Psoas muscle (tissue), 8 donors: ENCODE results near the gene TELO2. TPM values are rescaled to one million over a fixed set of nuclear protein-coding genes. Genes with fewer than 3 reads are reported as not detected.

Experiments
- ATAC-seq, 4 donors: fragments of 200-7000 bp; cut with Tn5 transposase; one replicate each; pipeline ENCODE4 v1.9.1; 2020; ENCODE audit warnings: moderate library complexity in 3 of 4, mild to moderate bottlenecking in 2 of 4
- DNase-seq, 2 donors: peaks; one replicate each; pipeline ENCODE4 v3.0.0-alpha.2; 2020
- H3K27ac ChIP-seq: fragments of 200-600 bp; one replicate; pipeline ENCODE4 v1.8.0; 2022
- H3K27me3 ChIP-seq, 3 donors: fragments of 200-600 bp in 1 of 3; one replicate each; pipeline versions ENCODE4 v1.6.1 to v1.8.0; 2013 to 2022; ENCODE audit warnings: low read length in 2 of 3, mild to moderate bottlenecking in 2 of 3, moderate library complexity in 1 of 3; ENCODE audit not compliant: insufficient read depth in 3 of 3
- H3K36me3 ChIP-seq, 2 donors: fragments of 200-600 bp in 1 of 2; one replicate each; pipeline versions ENCODE4 v1.6.1 to v1.8.0; 2013 to 2022; ENCODE audit warnings: low read depth in 1 of 2, mild to moderate bottlenecking in 1 of 2, moderate library complexity in 1 of 2; ENCODE audit not compliant: insufficient read depth in 1 of 2
- H3K4me1 ChIP-seq: fragments of 200-600 bp; one replicate; pipeline ENCODE4 v1.8.0; 2022
- H3K4me3 ChIP-seq: fragments of 200-600 bp; one replicate; pipeline ENCODE4 v1.8.0; 2022; ENCODE audit warnings: mild to moderate bottlenecking
- H3K9me3 ChIP-seq: fragments of 200-600 bp; one replicate; pipeline ENCODE4 v1.8.0; 2022
- CTCF ChIP-seq: fragments of 200-600 bp; IDR thresholded peaks from one replicate; pipeline ENCODE4 v1.8.0; 2022; ENCODE audit warnings: antibody characterized with exemption
- WGBS, 3 donors: extraction: QIAGEN DNeasy Blood & Tissue Kit; methylation state at CpG; one replicate each; pipeline versions ENCODE4 v1.1.6 to v1.1.7; 2013; 5-methylcytosine and 5-hydroxymethylcytosine counted together
- intact Hi-C, 2 donors: fragments of 100-400 bp; cut with DNase I; formaldehyde crosslinking; loops; one replicate each; pipeline versions ENCODE4 v1.11.0 to v1.14.2; 2022
- polyA plus RNA-seq, 3 donors: library from polyadenylated mRNA; stranded (reverse); fragments of 200-250 nt; gene quantifications; one replicate each; pipeline ENCODE4 v1.2.3, GENCODE V29; 2013
- total RNA-seq, 4 donors: library from RNA; stranded (reverse); fragmentation: NEBNext Ultra II Directional in 2 of 4; extraction: Animal tissue kit (Norgen Biotek cat#: 25700) in 2 of 4; gene quantifications; one replicate each; pipeline versions ENCODE4 v1.2.1 to v1.2.4, GENCODE V29; 2021 to 2023
- donor health status: healthy with polysubstance abuse.
- donor health status: DM: no; HTN: no; CAD: no; lungs with moderate emphysema.
- donor health status: Bipolar disorder and iron deficiency.
- donor health status: healthy.
- donor health status: DM: yes; HTN: yes; CAD: no.
- donor health status: DM: no; HTN: no; CAD: no.
- donor health status: DM: no; HTN: no; CAD: no.
- donor health status: DM: yes; HTN: yes; CAD: no.

The TELO2 gene
- total and polyA plus RNA-seq, 7 donors: 11.6 to 23.8 (median 17.4) TPM

- peaks cover 7 to 85% of the 10 kb centered on the region in 2 donors for H3K36me3 ChIP-seq
These were observed 10.2 kb downstream of the TELO2 start for GRCh38 chr16:1503110-1503955.

GRCh38 chr16:1505073-1505844 lies 12.1 kb downstream of the TELO2 start:
- intact Hi-C loops: no loop called here
- peaks cover 7 to 65% of the 10 kb centered on the region in 2 donors for H3K36me3 ChIP-seq

More at GRCh38 chr16:1503110-1503955, 10.2 kb downstream of the TELO2 start:
- no peak for TF ChIP-seq CTCF
- WGBS, 3 donors: 95 to 97% (median 96%) methylated on average over 37 of the region's 37 CpGs
- intact Hi-C loops: no loop called here
- H3K4me3 ChIP-seq: no peak overlapping the region
- H3K4me1 ChIP-seq: no peaks in the 10 kb centered on the region
- peak in 1 of 2 donors; percentile 1 for DNase-seq
- H3K27ac ChIP-seq: no peak overlapping the region
- H3K9me3 ChIP-seq: no peaks in the 10 kb centered on the region
- no peaks in the 10 kb centered on the region for H3K27me3 ChIP-seq
- no peak for ATAC-seq

GRCh38 chr16:1505912-1506311 lies 12.8 kb downstream of the TELO2 start:
- Histone ChIP-seq H3K36me3 (peaks cover 7 to 59% of the 10 kb centered on the region in 2 donors), H3K4me3 (no peak overlapping the region), H3K27me3 (no peaks in the 10 kb centered on the region), H3K4me1 (peaks cover 19% of the 10 kb centered on the region), H3K27ac (no peak overlapping the region), H3K9me3 (no peaks in the 10 kb centered on the region)
- DNase-seq: no peak
- ATAC-seq: no peak
- intact Hi-C loops: no loop called here
- TF ChIP-seq CTCF: no peak
- WGBS, 3 donors: 91 to 98% (median 94%) methylated on average over 19 to 22 of the region's 22 CpGs

More at GRCh38 chr16:1505073-1505844, 12.1 kb downstream of the TELO2 start:
- TF ChIP-seq CTCF: no peak
- no peak overlapping the region for H3K27ac ChIP-seq
- no peak for ATAC-seq
- WGBS, 3 donors: 92 to 96% (median 95%) methylated on average over 36 to 37 of the region's 37 CpGs
- peaks cover 17% of the 10 kb centered on the region for H3K4me1 ChIP-seq
- no peak overlapping the region for H3K4me3 ChIP-seq
- no peaks in the 10 kb centered on the region for H3K9me3 ChIP-seq
- H3K27me3 ChIP-seq: no peaks in the 10 kb centered on the region
- peak in 1 of 2 donors; percentile 50 for DNase-seq

- peaks cover 19% of the 10 kb centered on the region for H3K4me1 ChIP-seq
- no peak overlapping the region for H3K4me3 ChIP-seq
- no peak overlapping the region for H3K27ac ChIP-seq
- ATAC-seq (no peak), DNase-seq (no peak)
- peaks cover 7 to 51% of the 10 kb centered on the region in 2 donors for H3K36me3 ChIP-seq
- H3K9me3 ChIP-seq: no peaks in the 10 kb centered on the region
- H3K27me3 ChIP-seq: no peaks in the 10 kb centered on the region
- no peak for TF ChIP-seq CTCF
- WGBS, 3 donors: 87 to 89% (median 89%) methylated on average over 32 to 37 of the region's 37 CpGs
- intact Hi-C loops: no loop called here
These were observed 13.5 kb downstream of the TELO2 start for GRCh38 chr16:1506494-1507213.
